ENCODE measurements around the gene TRMT1L.

DNA sequence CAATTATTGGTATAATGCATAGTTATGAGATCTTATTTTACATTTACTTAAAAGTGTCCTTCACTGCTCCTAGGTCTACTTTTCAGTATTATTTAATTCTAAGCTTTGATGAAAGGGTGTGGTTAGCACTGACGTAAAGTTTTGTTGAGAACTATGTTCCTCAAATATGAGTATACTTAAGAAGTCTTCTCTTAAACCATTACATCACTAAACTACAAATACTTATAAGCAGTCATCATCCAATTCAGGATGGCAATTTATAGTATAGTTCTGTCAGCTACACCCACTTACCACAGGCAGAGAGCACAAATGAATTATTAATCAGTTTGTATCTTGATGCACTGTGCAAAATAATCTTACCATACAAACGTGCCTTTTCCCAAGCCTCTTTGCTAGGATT, 27.0 kb downstream of the TRMT1L start:
- TF ChIP-seq NFIC (IDR thresholded peaks at IDR 0.05) (no peak), RAD21 (IDR thresholded peaks at IDR 0.05; ENCODE audit: low read depth) (no peak), TAF1 (IDR thresholded peaks at IDR 0.05; ENCODE audit: low read depth) (no peak), FOXM1 (IDR thresholded peaks at IDR 0.05; ENCODE audit: borderline replicate concordance, low read depth) (no peak), TEAD4 (IDR thresholded peaks at IDR 0.05) (no peak)
- TF ChIP-seq, protein P1, sequence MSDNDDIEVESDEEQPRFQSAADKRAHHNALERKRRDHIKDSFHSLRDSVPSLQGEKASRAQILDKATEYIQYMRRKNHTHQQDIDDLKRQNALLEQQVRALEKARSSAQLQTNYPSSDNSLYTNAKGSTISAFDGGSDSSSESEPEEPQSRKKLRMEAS (IDR thresholded peaks at IDR 0.05) = no peak
